ENCODE measurements around the gene HDAC1.

DNA sequence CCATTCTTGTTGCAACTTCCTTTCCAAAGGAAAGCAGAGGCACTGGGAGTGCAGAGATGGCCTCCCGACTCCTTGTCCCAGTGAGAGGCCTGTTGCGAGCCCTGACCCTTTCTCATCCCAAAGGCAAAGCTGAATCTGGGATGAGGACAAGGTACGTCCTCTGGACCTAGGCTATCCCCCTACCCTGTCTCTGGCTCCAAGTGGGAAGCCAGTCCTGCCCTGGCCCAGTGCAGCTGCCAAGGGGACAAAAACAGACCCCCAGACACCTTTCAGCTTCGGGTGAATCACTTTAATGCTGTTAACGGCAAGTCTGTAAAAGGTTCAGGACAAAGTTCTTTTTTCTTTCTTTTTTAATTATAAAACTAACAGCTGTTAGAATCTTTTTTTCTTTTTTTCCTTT is 73.0 kb downstream of the HDAC1 start:
- no peak for TF ChIP-seq EZH2phosphoT487 (IDR thresholded peaks at IDR 0.05; ENCODE audit: borderline replicate concordance, low read length)
- TF ChIP-seq, protein P1, sequence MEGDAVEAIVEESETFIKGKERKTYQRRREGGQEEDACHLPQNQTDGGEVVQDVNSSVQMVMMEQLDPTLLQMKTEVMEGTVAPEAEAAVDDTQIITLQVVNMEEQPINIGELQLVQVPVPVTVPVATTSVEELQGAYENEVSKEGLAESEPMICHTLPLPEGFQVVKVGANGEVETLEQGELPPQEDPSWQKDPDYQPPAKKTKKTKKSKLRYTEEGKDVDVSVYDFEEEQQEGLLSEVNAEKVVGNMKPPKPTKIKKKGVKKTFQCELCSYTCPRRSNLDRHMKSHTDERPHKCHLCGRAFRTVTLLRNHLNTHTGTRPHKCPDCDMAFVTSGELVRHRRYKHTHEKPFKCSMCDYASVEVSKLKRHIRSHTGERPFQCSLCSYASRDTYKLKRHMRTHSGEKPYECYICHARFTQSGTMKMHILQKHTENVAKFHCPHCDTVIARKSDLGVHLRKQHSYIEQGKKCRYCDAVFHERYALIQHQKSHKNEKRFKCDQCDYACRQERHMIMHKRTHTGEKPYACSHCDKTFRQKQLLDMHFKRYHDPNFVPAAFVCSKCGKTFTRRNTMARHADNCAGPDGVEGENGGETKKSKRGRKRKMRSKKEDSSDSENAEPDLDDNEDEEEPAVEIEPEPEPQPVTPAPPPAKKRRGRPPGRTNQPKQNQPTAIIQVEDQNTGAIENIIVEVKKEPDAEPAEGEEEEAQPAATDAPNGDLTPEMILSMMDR (IDR thresholded peaks at IDR 0.05; ENCODE audit: low read depth, low read length, poor library complexity, severe bottlenecking): no peak
